Stomach (tissue), 9 donors: Measurements from ENCODE around the gene CD48. TPM values are rescaled to one million over a fixed set of nuclear protein-coding genes. Genes with fewer than 3 reads are reported as not detected.

ENCODE experiments used
- DNase-seq, 2 donors: peaks; one replicate each; pipeline versions ENCODE4 v3.0.0 to v3.0.0-alpha.2; 2013 to 2019
- H3K27ac ChIP-seq, 5 donors: fragments of 200-600 bp in 4 of 5; sonication (generic) in 4 of 5; one replicate each; pipeline ENCODE4 v1.5.1; 2013 to 2019; ENCODE audit warnings: mild to moderate bottlenecking in 1 of 5, moderate library complexity in 1 of 5
- H3K27me3 ChIP-seq, 3 donors: fragments of 200-600 bp; sonication (generic); one replicate each; pipeline ENCODE4 v1.5.1; 2017 to 2019; ENCODE audit warnings: mixed run types in 1 of 3
- H3K36me3 ChIP-seq, 4 donors: fragments of 200-600 bp; sonication (generic); 1 replicate in 3 of 4; 2 replicates in 1 of 4; pipeline ENCODE4 v1.5.1; 2016 to 2019
- H3K4me1 ChIP-seq, 4 donors: fragments of 200-600 bp; sonication (generic); one replicate each; pipeline ENCODE4 v1.5.1; 2016 to 2019
- H3K4me3 ChIP-seq, 4 donors: fragments of 200-600 bp; sonication (generic) in 3 of 4; one replicate each; pipeline ENCODE4 v1.5.1; 2016 to 2019; ENCODE audit warnings: mild to moderate bottlenecking in 1 of 4
- H3K9me3 ChIP-seq, 4 donors: fragments of 200-600 bp; sonication (generic); one replicate each; pipeline ENCODE4 v1.5.1; 2016 to 2019
- EP300 ChIP-seq: sonication (generic); formaldehyde crosslinking; IDR thresholded peaks from one replicate; pipeline ENCODE4 v1.6.1; 2017; ENCODE audit warnings: antibody characterized with exemption
- POLR2A ChIP-seq, 4 donors: fragments of 450-650 bp; IDR thresholded peaks; one replicate each; pipeline ENCODE4 v1.6.1; 2016; ENCODE audit warnings: antibody characterized with exemption in 4 of 4, control low read depth in 2 of 4, mild to moderate bottlenecking in 1 of 4, moderate library complexity in 1 of 4
- POLR2AphosphoS5 ChIP-seq, 3 donors: sonication (generic); formaldehyde crosslinking; IDR thresholded peaks; one replicate each; pipeline ENCODE4 v1.6.1; 2016; ENCODE audit warnings: antibody characterized with exemption in 3 of 3
- WGBS, 5 donors: extraction: QIAGEN DNeasy Blood & Tissue Kit in 3 of 5; methylation state at CpG; one replicate each; pipeline versions ENCODE4 v1.1.5 to v1.1.7; 2013 to 2018; 5-methylcytosine and 5-hydroxymethylcytosine counted together
- intact Hi-C: fragments of 100-400 bp; cut with DNase I; formaldehyde crosslinking; loops from one replicate; pipeline ENCODE4 v1.15.1; 2023; ENCODE audit warnings: low total_unique reads
- polyA plus RNA-seq, 3 donors: library from polyadenylated mRNA; stranded (reverse); fragments of 200-250 nt; gene quantifications; one replicate each; pipeline ENCODE4 v1.2.3, GENCODE V29; 2013
- total RNA-seq, 5 donors: library from RNA; depleted of rRNA; stranded (reverse); fragments of >200 nt; gene quantifications; one replicate each; pipeline versions ENCODE4 v1.1.0 to v1.2.3, GENCODE V29; 2014 to 2016
- TF ChIP-seq, protein P1 (sequence below), 7 experiments: fragments of 450-650 bp in 4 of 7; fragments of 200-600 bp in 3 of 7; sonication (generic) in 3 of 7; IDR thresholded peaks; one replicate each; pipeline ENCODE4 v1.5.1; 2016 to 2019; ENCODE audit warnings: antibody characterized with exemption in 7 of 7, control low read depth in 2 of 7, mild to moderate bottlenecking in 1 of 7
- donor health status: healthy with polysubstance abuse.
- donor health status: Bipolar disorder and iron deficiency.
- donor health status: healthy.

CD48 gene
- total and polyA plus RNA-seq, 8 donors: 0.58 to 23.7 (median 8.8) TPM; not detected in 2

DNA sequence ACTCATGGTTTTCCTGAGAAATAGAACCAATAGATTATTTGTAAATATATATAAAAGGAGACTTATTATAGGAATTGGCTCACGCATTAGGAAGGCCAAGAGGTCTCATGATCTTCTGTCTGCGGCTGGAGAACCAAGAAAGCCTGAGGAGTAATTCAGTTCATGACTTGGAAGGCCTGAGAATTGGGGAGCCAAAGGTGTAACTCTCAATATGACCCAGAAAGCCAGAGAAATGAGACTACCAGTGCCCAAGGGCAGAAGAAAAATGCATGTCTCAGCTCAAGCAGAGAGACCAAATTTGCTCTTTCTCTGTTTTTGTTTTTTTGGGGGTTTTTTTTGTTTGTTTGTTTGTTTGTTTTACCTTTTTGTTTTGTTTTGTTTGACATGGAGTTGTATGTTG is 46.9 kb upstream of the CD48 start:
- Histone ChIP-seq H3K4me1 (no peaks in the 10 kb centered on the region), H3K4me3 (no peak overlapping the region), H3K27ac (no peak overlapping the region), H3K27me3 (peaks cover 0 to 3% (median 0%) of the 10 kb centered on the region in 3 donors), H3K36me3 (no peaks in the 10 kb centered on the region), H3K9me3 (no peaks in the 10 kb centered on the region)
- DNase-seq: no peak
- 89 to 94% (median 94%) methylated on average over 2 of the region's 2 CpGs for WGBS, 5 donors
- TF ChIP-seq EP300 (no peak), POLR2AphosphoS5 (IDR thresholded peaks at IDR 0.05) (no peak), POLR2A (IDR thresholded peaks at IDR 0.05) (no peak)
- TF ChIP-seq, protein P1, sequence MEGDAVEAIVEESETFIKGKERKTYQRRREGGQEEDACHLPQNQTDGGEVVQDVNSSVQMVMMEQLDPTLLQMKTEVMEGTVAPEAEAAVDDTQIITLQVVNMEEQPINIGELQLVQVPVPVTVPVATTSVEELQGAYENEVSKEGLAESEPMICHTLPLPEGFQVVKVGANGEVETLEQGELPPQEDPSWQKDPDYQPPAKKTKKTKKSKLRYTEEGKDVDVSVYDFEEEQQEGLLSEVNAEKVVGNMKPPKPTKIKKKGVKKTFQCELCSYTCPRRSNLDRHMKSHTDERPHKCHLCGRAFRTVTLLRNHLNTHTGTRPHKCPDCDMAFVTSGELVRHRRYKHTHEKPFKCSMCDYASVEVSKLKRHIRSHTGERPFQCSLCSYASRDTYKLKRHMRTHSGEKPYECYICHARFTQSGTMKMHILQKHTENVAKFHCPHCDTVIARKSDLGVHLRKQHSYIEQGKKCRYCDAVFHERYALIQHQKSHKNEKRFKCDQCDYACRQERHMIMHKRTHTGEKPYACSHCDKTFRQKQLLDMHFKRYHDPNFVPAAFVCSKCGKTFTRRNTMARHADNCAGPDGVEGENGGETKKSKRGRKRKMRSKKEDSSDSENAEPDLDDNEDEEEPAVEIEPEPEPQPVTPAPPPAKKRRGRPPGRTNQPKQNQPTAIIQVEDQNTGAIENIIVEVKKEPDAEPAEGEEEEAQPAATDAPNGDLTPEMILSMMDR (IDR thresholded peaks at IDR 0.05): no peak
- intact Hi-C loops: no loop called here

- intact Hi-C loops: no loop called here
- H3K4me1 ChIP-seq: no peaks in the 10 kb centered on the region
- H3K4me3 ChIP-seq: no peak overlapping the region
- H3K27me3 ChIP-seq: peaks cover 0 to 3% (median 0%) of the 10 kb centered on the region in 3 donors
- TF ChIP-seq EP300 (no peak), POLR2A (IDR thresholded peaks at IDR 0.05) (no peak), POLR2AphosphoS5 (IDR thresholded peaks at IDR 0.05) (no peak)
- TF ChIP-seq, protein P1 (IDR thresholded peaks at IDR 0.05): no peak
- H3K9me3 ChIP-seq: no peaks in the 10 kb centered on the region
- no peak overlapping the region for H3K27ac ChIP-seq
- no peaks in the 10 kb centered on the region for H3K36me3 ChIP-seq
- DNase-seq: no peak
- WGBS, 5 donors: 79 to 89% (median 87%) methylated on average over 2 of the region's 2 CpGs
Observed at GRCh38 chr1:160756849-160757201, 45.2 kb upstream of the CD48 start.

GRCh38 chr1:160755911-160756848 is 44.6 kb upstream of the CD48 start:
- peak in 1 of 2 donors; percentile 22 for DNase-seq
- H3K27ac ChIP-seq: peak overlapping the region in 1 of 5 donors; percentile 23
- TF ChIP-seq POLR2AphosphoS5 (IDR thresholded peaks at IDR 0.05) (no peak), POLR2A (IDR thresholded peaks at IDR 0.05) (no peak), EP300 (no peak)
- TF ChIP-seq, protein P1 (IDR thresholded peaks at IDR 0.05): no peak
- H3K4me3 ChIP-seq: no peak overlapping the region
- no peaks in the 10 kb centered on the region for H3K36me3 ChIP-seq
- intact Hi-C loops: no loop called here
- H3K4me1 ChIP-seq: no peaks in the 10 kb centered on the region
- WGBS, 5 donors: 60 to 75% (median 70%) methylated on average over 5 of the region's 5 CpGs
- H3K27me3 ChIP-seq: peaks cover 0 to 3% (median 0%) of the 10 kb centered on the region in 3 donors
- no peaks in the 10 kb centered on the region for H3K9me3 ChIP-seq

DNA sequence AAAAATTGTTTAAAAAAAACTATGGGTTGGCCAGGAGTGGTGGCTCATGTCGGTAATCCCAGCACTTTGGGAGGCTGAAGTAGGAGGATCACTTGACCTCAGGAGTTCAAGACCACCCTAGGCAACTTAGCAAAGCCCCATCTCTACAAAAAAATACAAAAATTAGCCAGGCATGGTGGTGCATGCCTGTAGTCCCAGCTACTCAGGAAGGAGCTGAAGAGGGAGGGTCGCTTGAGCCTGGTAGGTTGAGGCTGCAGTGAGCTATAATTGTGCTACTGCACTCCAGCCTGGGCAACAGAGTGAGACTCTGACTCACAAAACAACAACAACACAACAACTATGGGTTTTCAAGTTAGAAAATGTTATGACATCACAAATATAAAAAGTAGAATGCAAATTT is 43.8 kb upstream of the CD48 start:
- H3K36me3 ChIP-seq: no peaks in the 10 kb centered on the region
- intact Hi-C loops: no loop called here

DNA sequence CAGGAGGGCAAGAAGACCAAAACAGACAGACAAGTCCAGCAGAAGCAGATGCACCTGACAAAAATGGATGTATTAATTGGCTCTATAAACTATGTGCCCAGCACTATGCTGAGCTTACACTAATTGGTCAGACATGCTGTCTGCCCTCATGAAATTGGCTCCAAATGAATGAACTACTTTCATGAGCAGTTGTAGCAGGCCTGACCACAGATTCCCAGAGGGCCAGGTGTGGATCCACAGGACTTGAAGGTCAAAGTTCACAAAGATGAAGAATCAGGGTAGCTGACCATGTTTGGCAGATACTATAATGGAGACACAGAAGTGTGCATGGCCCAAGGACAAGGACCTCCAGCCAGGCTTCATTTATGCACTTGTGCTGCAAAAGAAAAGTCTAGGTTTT is 42.0 kb upstream of the CD48 start:
- H3K36me3 ChIP-seq: no peaks in the 10 kb centered on the region
- intact Hi-C loops: no loop called here
- TF ChIP-seq EP300: no peak
- TF ChIP-seq, protein P1 (IDR thresholded peaks at IDR 0.05): no peak
- no peak overlapping the region for H3K27ac ChIP-seq
- H3K4me3 ChIP-seq: no peak overlapping the region
- peaks cover 0 to 10% (median 0%) of the 10 kb centered on the region in 3 donors for H3K27me3 ChIP-seq
- H3K9me3 ChIP-seq: no peaks in the 10 kb centered on the region
- no peak for DNase-seq
- no peaks in the 10 kb centered on the region for H3K4me1 ChIP-seq

More for the DNA sequence above, 43.8 kb upstream of the CD48 start:
- peak overlapping the region in 1 of 5 donors; percentile 23 for H3K27ac ChIP-seq
- WGBS, 5 donors: 75 to 88% (median 87%) methylated on average over 2 of the region's 2 CpGs
- H3K27me3 ChIP-seq: peaks cover 0 to 3% (median 0%) of the 10 kb centered on the region in 3 donors
- H3K4me1 ChIP-seq: no peaks in the 10 kb centered on the region
- H3K9me3 ChIP-seq: no peaks in the 10 kb centered on the region
- DNase-seq: no peak
- H3K4me3 ChIP-seq: no peak overlapping the region
- TF ChIP-seq EP300: no peak
